Measurements from ENCODE around the gene NOS3. TPM values are rescaled to one million over a fixed set of nuclear protein-coding genes. Genes with fewer than 3 reads are reported as not detected.
"Not testable (repeated sequence)": the region's sequence is repeated elsewhere in the genome, so short reads cannot be mapped to it uniquely, and the experiment has no call there.

Gene NOS3
- total and polyA plus RNA-seq, 5 donors from 2014 or later: 3.2 to 10.7 (median 7.4) TPM

DNA sequence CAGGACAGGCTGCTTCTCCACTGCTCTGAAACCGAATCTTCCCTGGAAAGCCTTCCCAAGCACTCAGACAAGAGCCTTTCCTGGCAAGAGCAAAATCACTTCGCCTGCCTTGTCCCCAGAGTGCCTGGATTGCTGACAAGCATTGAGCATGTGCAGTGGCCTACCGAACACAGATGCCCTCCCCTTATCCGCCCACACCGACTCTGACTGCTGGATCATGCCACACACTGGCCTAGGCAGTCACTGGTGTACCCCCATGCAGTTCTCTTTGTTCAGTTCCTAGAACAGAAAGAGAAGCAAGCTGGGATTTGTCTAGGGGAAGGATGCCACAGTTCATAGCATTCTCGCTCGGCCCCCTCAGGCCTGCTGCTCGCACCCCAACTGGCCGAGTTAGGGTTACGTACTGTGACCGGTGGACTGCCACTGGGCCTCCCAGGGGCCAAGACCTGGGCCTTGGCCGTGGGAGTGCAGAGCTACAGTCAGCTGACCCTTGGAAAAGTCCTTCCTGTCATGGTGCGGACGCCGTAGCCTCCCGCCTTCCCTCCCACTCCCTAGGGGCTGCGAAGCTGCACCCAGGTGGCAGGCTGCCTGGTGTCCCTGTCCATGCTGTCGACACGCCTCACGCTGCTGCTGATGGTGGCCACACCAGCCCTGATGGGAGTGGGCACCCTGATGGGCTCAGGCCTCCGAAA is 44.4 kb downstream of the NOS3 start:
- no peak for ATAC-seq (ENCODE audit: low read depth in 2 of 2)
- H3K4me1 ChIP-seq (ENCODE audit: control insufficient read depth, insufficient read depth, low read length, poor library complexity, severe bottlenecking): no peaks in the 10 kb centered on the region
- no peak overlapping the region for H3K27ac Mint-ChIP-seq
- DNase-seq: no peak
- H3K27me3 ChIP-seq (ENCODE audit: control insufficient read depth, insufficient read depth, low read length): no peaks in the 10 kb centered on the region
- H3K4me3 ChIP-seq (ENCODE audit: low read depth, low read length): no peak overlapping the region
- no peak overlapping the region for H3K27ac ChIP-seq (ENCODE audit: insufficient read depth, low read length, poor library complexity, severe bottlenecking)
- no peak overlapping the region for H3K4me3 Mint-ChIP-seq
- H3K36me3 ChIP-seq (ENCODE audit: control insufficient read depth, insufficient read depth, low read length): peaks cover 36% of the 10 kb centered on the region
- H3K9me3 ChIP-seq (ENCODE audit: control insufficient read depth in 2 of 2, low read length in 2 of 2): no peaks in the 10 kb centered on the region
- peaks cover 0 to 17% (median 5%) of the 10 kb centered on the region in 4 donors for H3K4me1 Mint-ChIP-seq
- no peaks in the 10 kb centered on the region for H3K27me3 Mint-ChIP-seq
- H3K9me3 Mint-ChIP-seq: no peaks in the 10 kb centered on the region
- peaks cover 12% of the 10 kb centered on the region for H3K36me3 Mint-ChIP-seq

DNA sequence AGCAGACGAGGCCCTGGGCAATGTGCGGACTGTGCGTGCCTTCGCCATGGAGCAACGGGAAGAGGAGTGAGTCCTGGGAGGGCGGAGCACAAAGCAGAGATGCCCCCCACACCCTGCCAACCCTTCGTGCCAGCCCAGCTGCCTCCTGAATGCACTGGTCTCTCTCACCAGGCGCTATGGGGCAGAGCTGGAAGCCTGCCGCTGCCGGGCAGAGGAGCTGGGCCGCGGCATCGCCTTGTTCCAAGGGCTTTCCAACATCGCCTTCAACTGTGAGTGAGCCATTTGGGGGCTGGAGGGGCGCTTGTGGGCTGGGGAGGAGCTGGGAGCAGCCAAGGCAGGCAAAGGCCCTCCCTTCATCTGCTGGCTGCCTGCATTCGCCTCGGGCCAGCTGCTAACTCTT is 45.1 kb downstream of the NOS3 start:
- Histone ChIP-seq H3K27ac (ENCODE audit: insufficient read depth, low read length, poor library complexity, severe bottlenecking) (no peak overlapping the region), H3K4me1 (ENCODE audit: control insufficient read depth, insufficient read depth, low read length, poor library complexity, severe bottlenecking) (no peaks in the 10 kb centered on the region), H3K36me3 (ENCODE audit: control insufficient read depth, insufficient read depth, low read length) (peaks cover 36% of the 10 kb centered on the region), H3K27me3 (ENCODE audit: control insufficient read depth, insufficient read depth, low read length) (no peaks in the 10 kb centered on the region), H3K9me3 (ENCODE audit: control insufficient read depth in 2 of 2, low read length in 2 of 2) (no peaks in the 10 kb centered on the region), H3K4me3 (ENCODE audit: low read depth, low read length) (no peak overlapping the region)
- peaks cover 12% of the 10 kb centered on the region for H3K36me3 Mint-ChIP-seq
- ATAC-seq (ENCODE audit: low read depth in 2 of 2): no peak
- H3K27me3 Mint-ChIP-seq: no peaks in the 10 kb centered on the region
- H3K9me3 Mint-ChIP-seq: no peaks in the 10 kb centered on the region
- H3K4me1 Mint-ChIP-seq: peaks cover 0 to 17% (median 4%) of the 10 kb centered on the region in 4 donors
- H3K4me3 Mint-ChIP-seq: no peak overlapping the region
- no peak overlapping the region for H3K27ac Mint-ChIP-seq
- no peak for DNase-seq

DNA sequence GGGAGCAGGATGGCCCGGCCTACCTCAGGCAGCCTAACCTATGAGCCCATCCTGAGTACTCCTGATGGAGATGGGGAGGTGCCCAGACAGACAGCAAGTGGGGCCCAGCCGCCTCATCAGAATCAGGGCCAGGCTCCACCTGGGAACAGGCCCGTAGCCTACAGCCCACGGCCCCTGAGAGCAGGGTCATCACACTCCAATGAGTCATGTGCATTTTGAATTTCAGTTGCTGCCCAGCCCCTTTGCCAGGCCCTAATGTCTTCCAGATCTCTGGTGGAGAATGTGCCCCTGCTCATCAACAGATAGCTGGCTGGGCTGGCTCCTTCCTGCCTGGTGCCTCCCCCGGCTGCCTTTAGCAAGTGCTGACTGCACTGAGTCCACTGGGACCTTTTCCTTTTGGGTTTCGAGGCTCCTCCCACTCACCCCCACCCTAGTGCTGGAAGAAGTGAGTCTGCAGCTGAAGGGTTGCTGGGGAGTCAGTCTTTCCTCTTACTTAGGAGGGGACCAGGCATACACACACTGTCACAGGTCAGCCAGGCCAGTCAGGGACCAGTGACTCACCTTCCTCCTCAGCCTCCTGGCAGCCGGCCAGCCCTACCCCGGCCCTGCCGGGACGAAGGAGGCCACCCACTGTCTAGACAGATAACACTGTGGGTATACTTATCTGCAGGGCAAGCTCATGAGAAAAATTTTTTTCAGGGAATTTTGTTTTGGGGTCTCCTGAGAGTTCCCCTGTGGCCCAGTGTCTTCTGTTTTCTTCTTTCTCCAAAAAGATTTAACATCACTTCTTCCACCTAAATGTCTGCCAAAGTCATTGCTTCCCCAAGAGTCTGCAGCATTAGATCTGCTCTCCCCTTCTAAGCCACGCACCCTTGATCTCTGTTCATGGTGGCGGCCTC is 48.4 kb downstream of the NOS3 start:
- no peaks in the 10 kb centered on the region for H3K9me3 Mint-ChIP-seq
- peaks cover 0 to 8% (median 0%) of the 10 kb centered on the region in 4 donors for H3K4me1 Mint-ChIP-seq
- H3K36me3 Mint-ChIP-seq: peaks cover 6% of the 10 kb centered on the region
- Histone ChIP-seq H3K4me3 (ENCODE audit: low read depth, low read length) (no peak overlapping the region), H3K27ac (ENCODE audit: insufficient read depth, low read length, poor library complexity, severe bottlenecking) (no peak overlapping the region), H3K9me3 (ENCODE audit: control insufficient read depth in 2 of 2, low read length in 2 of 2) (no peaks in the 10 kb centered on the region), H3K27me3 (ENCODE audit: control insufficient read depth, insufficient read depth, low read length) (no peaks in the 10 kb centered on the region), H3K36me3 (ENCODE audit: control insufficient read depth, insufficient read depth, low read length) (peaks cover 30% of the 10 kb centered on the region), H3K4me1 (ENCODE audit: control insufficient read depth, insufficient read depth, low read length, poor library complexity, severe bottlenecking) (no peaks in the 10 kb centered on the region)
- peak overlapping the region in 1 of 3 donors; percentile 15 for H3K27ac Mint-ChIP-seq
- peak in 2 of 3 donors; percentile 15 to 42 for DNase-seq
- H3K4me3 Mint-ChIP-seq: no peak overlapping the region
- H3K27me3 Mint-ChIP-seq: no peaks in the 10 kb centered on the region
- peak; percentile 47 to 53 for ATAC-seq (ENCODE audit: low read depth in 2 of 2)

DNA sequence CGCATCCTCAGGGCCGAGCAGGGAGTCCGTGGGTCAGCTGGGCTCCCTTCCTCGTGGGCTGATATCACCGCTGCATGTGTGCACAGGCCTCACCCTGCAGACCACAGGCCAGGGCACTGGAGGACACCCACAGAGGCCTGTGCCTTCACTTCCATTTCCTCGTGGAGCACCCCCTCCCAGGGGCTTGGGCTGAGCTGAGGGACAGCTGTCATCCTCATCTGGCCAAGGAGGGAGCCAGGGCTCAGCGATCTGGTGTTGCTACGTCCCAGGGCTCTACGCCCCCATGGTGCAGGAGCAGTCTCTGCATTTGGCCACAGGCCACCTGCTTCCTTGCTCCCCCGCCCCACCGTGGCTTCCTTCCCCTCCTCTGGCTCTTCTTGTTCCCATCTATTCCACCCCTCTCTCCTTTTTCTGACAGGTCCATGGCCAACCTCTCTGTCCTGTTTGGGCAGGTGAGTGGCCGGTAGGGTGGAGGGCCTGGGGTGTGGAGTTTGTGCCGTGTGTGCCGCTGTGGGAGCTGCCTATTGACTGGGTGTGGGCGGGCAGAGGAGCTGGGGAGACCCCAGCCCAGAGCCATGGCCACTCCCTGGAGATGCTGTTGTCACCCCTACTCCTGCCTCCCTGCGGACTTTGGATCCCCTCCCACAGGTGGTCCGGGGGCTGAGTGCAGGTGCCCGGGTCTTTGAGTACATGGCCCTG is 49.2 kb downstream of the NOS3 start:
- DNase-seq (no peak), ATAC-seq (ENCODE audit: low read depth in 2 of 2) (no peak)
- H3K9me3 Mint-ChIP-seq: no peaks in the 10 kb centered on the region
- Histone ChIP-seq H3K36me3 (ENCODE audit: control insufficient read depth, insufficient read depth, low read length) (peaks cover 22% of the 10 kb centered on the region), H3K27ac (ENCODE audit: insufficient read depth, low read length, poor library complexity, severe bottlenecking) (no peak overlapping the region), H3K4me3 (ENCODE audit: low read depth, low read length) (no peak overlapping the region), H3K9me3 (ENCODE audit: control insufficient read depth in 2 of 2, low read length in 2 of 2) (no peaks in the 10 kb centered on the region), H3K4me1 (ENCODE audit: control insufficient read depth, insufficient read depth, low read length, poor library complexity, severe bottlenecking) (no peaks in the 10 kb centered on the region), H3K27me3 (ENCODE audit: control insufficient read depth, insufficient read depth, low read length) (no peaks in the 10 kb centered on the region)
- peaks cover 0 to 8% (median 0%) of the 10 kb centered on the region in 4 donors for H3K4me1 Mint-ChIP-seq
- peak overlapping the region in 1 of 3 donors; percentile 15 for H3K27ac Mint-ChIP-seq
- H3K4me3 Mint-ChIP-seq: no peak overlapping the region
- H3K36me3 Mint-ChIP-seq: peaks cover 4% of the 10 kb centered on the region
- H3K27me3 Mint-ChIP-seq: no peaks in the 10 kb centered on the region

DNA sequence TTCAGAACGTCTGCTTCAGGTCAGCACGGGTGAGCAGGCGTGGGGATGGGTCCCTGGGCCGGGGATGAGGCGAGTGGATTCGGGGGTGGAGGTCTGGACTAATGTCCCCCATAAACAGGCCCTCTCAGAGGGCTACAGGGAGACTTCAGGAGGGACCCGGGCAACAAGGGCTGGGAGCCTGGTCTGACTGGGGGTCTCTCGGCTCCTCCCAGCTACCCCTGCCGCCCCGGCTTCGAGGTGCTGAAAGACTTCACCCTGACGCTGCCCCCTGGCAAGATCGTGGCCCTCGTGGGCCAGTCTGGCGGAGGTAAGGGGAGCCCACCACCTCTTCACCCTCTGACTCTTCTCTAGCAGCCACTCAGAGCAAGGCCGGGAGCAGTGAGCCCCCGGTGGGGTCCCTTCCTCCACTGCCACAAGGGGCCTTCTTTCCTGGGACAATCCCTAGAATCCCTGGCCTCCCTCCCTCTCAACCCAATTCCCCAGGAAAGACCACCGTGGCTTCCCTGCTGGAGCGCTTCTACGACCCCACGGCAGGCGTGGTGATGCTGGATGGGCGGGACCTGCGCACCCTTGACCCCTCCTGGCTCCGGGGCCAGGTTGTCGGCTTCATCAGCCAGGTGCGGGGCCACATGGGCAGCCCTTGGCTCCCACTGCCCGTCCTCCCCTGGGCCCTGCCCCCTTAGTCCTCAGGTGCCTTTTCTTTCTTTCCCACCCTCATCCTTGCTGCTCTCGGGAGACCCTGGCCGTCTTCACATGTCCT is 50.0 kb downstream of the NOS3 start:
- Mint-ChIP-seq H3K27me3 (no peaks in the 10 kb centered on the region), H3K36me3 (peaks cover 2% of the 10 kb centered on the region), H3K4me1 (peaks cover 0 to 8% (median 0%) of the 10 kb centered on the region in 4 donors), H3K9me3 (no peaks in the 10 kb centered on the region), H3K4me3 (no peak overlapping the region), H3K27ac (no peak overlapping the region)
- no peak for DNase-seq
- Histone ChIP-seq H3K27ac (ENCODE audit: insufficient read depth, low read length, poor library complexity, severe bottlenecking) (no peak overlapping the region), H3K4me3 (ENCODE audit: low read depth, low read length) (no peak overlapping the region), H3K36me3 (ENCODE audit: control insufficient read depth, insufficient read depth, low read length) (peaks cover 16% of the 10 kb centered on the region), H3K9me3 (ENCODE audit: control insufficient read depth in 2 of 2, low read length in 2 of 2) (no peaks in the 10 kb centered on the region), H3K4me1 (ENCODE audit: control insufficient read depth, insufficient read depth, low read length, poor library complexity, severe bottlenecking) (no peaks in the 10 kb centered on the region), H3K27me3 (ENCODE audit: control insufficient read depth, insufficient read depth, low read length) (no peaks in the 10 kb centered on the region)
- ATAC-seq (ENCODE audit: low read depth in 2 of 2): no peak

DNA sequence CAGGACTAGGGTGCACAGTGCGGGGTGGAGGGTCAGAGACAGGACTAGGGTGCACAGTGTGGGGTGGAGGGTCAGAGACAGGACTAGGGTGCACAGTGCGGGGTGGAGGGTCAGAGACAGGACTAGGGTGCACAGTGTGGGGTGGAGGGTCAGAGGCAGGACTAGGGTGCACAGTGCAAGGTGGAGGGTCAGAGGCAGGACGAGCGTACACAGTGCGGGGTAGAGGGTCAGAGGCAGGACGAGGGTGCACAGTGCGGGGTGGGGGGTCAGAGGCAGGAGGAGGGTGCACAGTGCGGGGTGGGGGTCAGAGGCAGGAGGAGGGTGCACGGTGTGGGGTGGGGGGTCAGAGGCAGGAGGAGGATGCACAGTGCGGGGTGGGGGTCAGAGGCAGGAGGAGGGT is 52.6 kb downstream of the NOS3 start:
- not testable (repeated sequence) for H3K4me3 Mint-ChIP-seq; H3K27me3 Mint-ChIP-seq; H3K9me3 Mint-ChIP-seq; H3K27ac Mint-ChIP-seq; ATAC-seq (ENCODE audit: low read depth in 2 of 2); H3K4me3 ChIP-seq (ENCODE audit: low read depth, low read length); H3K27me3 ChIP-seq (ENCODE audit: control insufficient read depth, insufficient read depth, low read length); H3K36me3 Mint-ChIP-seq; H3K27ac ChIP-seq (ENCODE audit: insufficient read depth, low read length, poor library complexity, severe bottlenecking); H3K4me1 ChIP-seq (ENCODE audit: control insufficient read depth, insufficient read depth, low read length, poor library complexity, severe bottlenecking); H3K4me1 Mint-ChIP-seq; DNase-seq; H3K9me3 ChIP-seq (ENCODE audit: control insufficient read depth in 2 of 2, low read length in 2 of 2); H3K36me3 ChIP-seq (ENCODE audit: control insufficient read depth, insufficient read depth, low read length)

DNA sequence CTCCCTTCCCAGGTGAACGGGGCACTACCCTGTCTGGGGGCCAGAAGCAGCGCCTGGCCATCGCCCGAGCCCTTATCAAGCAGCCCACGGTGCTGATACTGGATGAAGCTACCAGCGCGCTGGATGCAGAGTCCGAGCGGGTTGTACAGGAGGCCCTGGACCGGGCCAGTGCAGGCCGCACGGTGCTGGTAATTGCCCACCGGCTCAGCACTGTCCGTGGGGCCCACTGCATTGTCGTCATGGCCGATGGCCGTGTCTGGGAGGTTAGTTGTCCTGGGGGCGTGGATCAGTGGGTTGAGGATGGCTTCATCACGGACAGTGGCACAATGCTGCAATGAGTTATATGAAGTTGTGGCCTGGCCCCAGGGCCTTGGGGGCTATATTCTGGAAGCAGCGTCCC is 53.1 kb downstream of the NOS3 start:
- Mint-ChIP-seq H3K4me1 (peaks cover 0 to 8% (median 3%) of the 10 kb centered on the region in 4 donors), H3K4me3 (no peak overlapping the region), H3K27me3 (no peaks in the 10 kb centered on the region), H3K9me3 (no peaks in the 10 kb centered on the region), H3K36me3 (peaks cover 4% of the 10 kb centered on the region), H3K27ac (no peak overlapping the region)
- DNase-seq: no peak
- Histone ChIP-seq H3K27ac (ENCODE audit: insufficient read depth, low read length, poor library complexity, severe bottlenecking) (no peak overlapping the region), H3K27me3 (ENCODE audit: control insufficient read depth, insufficient read depth, low read length) (no peaks in the 10 kb centered on the region), H3K36me3 (ENCODE audit: control insufficient read depth, insufficient read depth, low read length) (peaks cover 7% of the 10 kb centered on the region), H3K9me3 (ENCODE audit: control insufficient read depth in 2 of 2, low read length in 2 of 2) (no peaks in the 10 kb centered on the region), H3K4me3 (ENCODE audit: low read depth, low read length) (no peak overlapping the region), H3K4me1 (ENCODE audit: control insufficient read depth, insufficient read depth, low read length, poor library complexity, severe bottlenecking) (no peaks in the 10 kb centered on the region)
- ATAC-seq (ENCODE audit: low read depth in 2 of 2): no peak

Measured in CD4-positive, CD25-positive, alpha-beta regulatory T cell (primary cell).